A673 (cell line): ENCODE data around the gene CYS1. TPM values are rescaled to one million over a fixed set of nuclear protein-coding genes. Genes with fewer than 3 reads are reported as not detected.

ENCODE experiments used
- BruUV-seq: library from RNA; stranded (reverse); fragments of 400-500 nt; replicated peaks from 2 replicates; lab custom pipeline; 2021; lab: Mats Ljungman, UMichigan
- CTCF ChIA-PET: fragments of 300-600 bp; sonication (Branson Sonifier 250); formaldehyde crosslinking; loops from one replicate; lab custom pipeline; 2022; ENCODE audit warnings: antibody characterized with exemption; lab: Charles Lee
- POLR2A ChIA-PET: fragments of 300-600 bp; sonication (Branson Sonifier 250); formaldehyde crosslinking; loops from one replicate; lab custom pipeline; 2022; ENCODE audit warnings: antibody characterized with exemption; ENCODE audit not compliant: low non-redundant PET; lab: Charles Lee
- DNase-seq: peaks from one replicate; pipeline ENCODE4 v3.0.0-alpha.2; 2015; ENCODE audit warnings: low spot score
- H3K27ac ChIP-seq: fragments of 200-600 bp; sonication (generic); 2 replicates; pipeline ENCODE4 v1.5.1; 2016; ENCODE audit warnings: mixed run types, low read depth, mild to moderate bottlenecking, mixed read lengths, antibody characterized with exemption, low read length; ENCODE audit not compliant: poor library complexity, severe bottlenecking
- H3K27me3 ChIP-seq: fragments of 200-600 bp; sonication (generic); replicated peaks from 2 replicates; pipeline ENCODE4 v1.6.1; 2017; ENCODE audit warnings: mixed run types, low read depth, mild to moderate bottlenecking, mixed read lengths, antibody characterized with exemption, low read length; ENCODE audit not compliant: insufficient read depth, poor library complexity
- H3K36me3 ChIP-seq: fragments of 200-600 bp; sonication (generic); 2 replicates; pipeline ENCODE4 v1.6.1; 2016; ENCODE audit warnings: mixed run types, mild to moderate bottlenecking, mixed read lengths, antibody characterized with exemption, low read length; ENCODE audit not compliant: insufficient read depth, poor library complexity, severe bottlenecking
- H3K4me1 ChIP-seq: fragments of 200-600 bp; sonication (generic); 2 replicates; pipeline ENCODE4 v1.6.1; 2017; ENCODE audit warnings: mixed run types, mild to moderate bottlenecking, mixed read lengths, antibody characterized with exemption, low read length; ENCODE audit not compliant: insufficient read depth, poor library complexity, severe bottlenecking
- H3K4me3 ChIP-seq: fragments of 200-600 bp; sonication (generic); 2 replicates; pipeline ENCODE4 v1.5.1; 2016; ENCODE audit warnings: low read depth, mixed run types, mild to moderate bottlenecking, mixed read lengths, low read length; ENCODE audit not compliant: poor library complexity, severe bottlenecking
- H3K9me3 ChIP-seq: fragments of 200-600 bp; sonication (generic); 2 replicates; pipeline ENCODE4 v1.6.1; 2016; ENCODE audit warnings: mixed run types, low read depth, mild to moderate bottlenecking, mixed read lengths, antibody characterized with exemption, low read length; ENCODE audit not compliant: poor library complexity, severe bottlenecking
- CTCF ChIP-seq: fragments of 300-800, 200-600 bp; sonication (generic); conservative IDR thresholded peaks from 2 replicates; pipeline ENCODE4 v1.5.1; 2017; ENCODE audit warnings: low read depth, mild to moderate bottlenecking, antibody characterized with exemption, low read length, moderate library complexity, mixed read lengths
- EZH2 ChIP-seq: fragments of 200-600 bp; sonication (generic); IDR thresholded peaks from 2 replicates; pipeline ENCODE4 v1.6.1; 2017; ENCODE audit warnings: borderline replicate concordance, low read depth, mild to moderate bottlenecking, mixed read lengths, antibody characterized with exemption, low read length; ENCODE audit not compliant: poor library complexity, severe bottlenecking
- intact Hi-C: fragments of 100-400 bp; cut with micrococcal nuclease; formaldehyde crosslinking; loops from one replicate; pipeline ENCODE4 v1.10.0; 2022; ENCODE audit not compliant: unreplicated experiment
- total RNA-seq: library from RNA; stranded (reverse); gene quantifications from 2 replicates; pipeline ENCODE4 v1.2.3, GENCODE V29; 2021

The CYS1 gene
- total RNA-seq, 1 experiment from 2014 or later: not detected

DNA sequence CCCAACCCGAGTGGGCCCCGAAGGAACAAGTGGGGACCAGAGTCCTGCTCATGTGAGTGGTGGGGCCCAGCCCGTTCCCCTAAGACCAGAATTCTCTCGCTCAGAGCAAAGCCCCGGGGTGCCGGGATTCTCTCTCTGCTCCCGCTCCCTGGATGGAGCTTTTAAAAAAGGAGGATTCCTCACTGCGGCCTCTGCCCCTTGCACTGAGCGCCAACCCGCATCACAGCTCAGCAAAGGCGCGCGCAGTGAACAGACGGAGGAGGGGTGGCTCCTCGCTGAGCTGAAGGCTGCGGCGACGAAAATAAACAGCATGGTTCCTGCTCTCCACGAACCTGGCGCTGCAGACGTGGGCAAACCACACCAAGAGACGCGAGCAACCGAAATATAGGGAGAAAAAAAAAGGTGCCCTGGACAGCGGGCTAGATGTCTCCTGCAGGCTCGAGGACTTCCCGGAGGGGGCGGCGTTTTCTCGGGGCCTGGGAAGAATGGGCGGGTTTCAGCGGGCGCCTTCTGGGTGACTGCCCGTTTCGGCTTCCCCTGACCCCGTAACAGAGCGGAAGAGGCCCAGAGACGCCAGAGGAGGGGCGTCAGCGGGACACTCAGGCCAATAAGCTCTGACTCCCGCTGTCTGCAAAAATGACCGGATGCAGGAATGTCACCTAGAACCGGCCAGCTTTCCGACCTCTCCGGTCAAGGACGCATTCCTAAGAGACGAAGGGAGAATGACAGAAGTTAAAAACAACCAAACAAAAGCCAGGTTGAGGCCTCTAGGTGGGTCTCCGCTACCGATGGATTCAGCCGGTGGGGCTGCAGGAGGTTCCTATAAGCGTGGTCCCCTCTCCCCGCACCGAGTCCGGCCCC, 37.7 kb downstream of the CYS1 start:
- Histone ChIP-seq H3K27ac (no peak overlapping the region), H3K4me3 (no peak overlapping the region), H3K36me3 (no peaks in the 10 kb centered on the region), H3K9me3 (no peaks in the 10 kb centered on the region), H3K4me1 (no peaks in the 10 kb centered on the region), H3K27me3 (no peaks in the 10 kb centered on the region)
- CTCF ChIA-PET: no interaction called here
- BruUV-seq: no TSS peak
- intact Hi-C loops: no loop called here
- POLR2A ChIA-PET: no interaction called here
- no peak for DNase-seq
- TF ChIP-seq EZH2 (no peak), CTCF (no peak)

GRCh38 chr2:10041711-10042110, 38.5 kb downstream of the CYS1 start:
- BruUV-seq: no TSS peak
- DNase-seq: no peak
- Histone ChIP-seq H3K27me3 (no peaks in the 10 kb centered on the region), H3K27ac (no peak overlapping the region), H3K9me3 (no peaks in the 10 kb centered on the region), H3K4me1 (no peaks in the 10 kb centered on the region), H3K36me3 (no peaks in the 10 kb centered on the region), H3K4me3 (no peak overlapping the region)
- intact Hi-C loops: no loop called here
- TF ChIP-seq EZH2 (no peak), CTCF (no peak)
- ChIA-PET CTCF (no interaction called here), POLR2A (no interaction called here)

GRCh38 chr2:10039658-10040410, 40.4 kb downstream of the CYS1 start:
- TF ChIP-seq EZH2 (no peak), CTCF (no peak)
- no peaks in the 10 kb centered on the region for H3K27me3 ChIP-seq
- no peaks in the 10 kb centered on the region for H3K9me3 ChIP-seq
- ChIA-PET CTCF (no interaction called here), POLR2A (no interaction called here)
- no peak overlapping the region for H3K27ac ChIP-seq
- intact Hi-C loops: no loop called here
- no TSS peak for BruUV-seq
- H3K4me3 ChIP-seq: no peak overlapping the region
- H3K4me1 ChIP-seq: no peaks in the 10 kb centered on the region
- DNase-seq: no peak
- H3K36me3 ChIP-seq: no peaks in the 10 kb centered on the region
